Measurements from ENCODE around the gene FAHD1.

FAHD1 gene

DNA sequence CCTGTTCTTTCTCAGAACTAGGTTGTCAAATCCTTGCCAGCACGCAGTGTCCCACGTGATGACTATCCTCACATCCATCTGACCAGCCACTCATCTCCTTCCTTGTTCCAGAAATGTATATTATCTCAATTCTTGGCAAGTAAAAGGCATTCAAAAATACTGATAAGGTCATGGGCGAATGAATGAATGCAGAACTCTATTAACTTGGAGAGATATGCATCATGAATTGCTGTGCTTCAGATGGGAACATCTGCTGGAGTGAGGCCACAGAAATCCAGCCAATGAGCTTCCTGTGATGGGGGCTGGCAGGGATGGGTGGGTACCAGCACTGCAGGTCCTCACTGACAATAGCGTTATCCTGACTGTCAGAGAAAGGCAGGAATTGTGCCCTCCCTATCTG is 19.0 kb downstream of the FAHD1 start:
- ATAC-seq (no peak), DNase-seq (ENCODE audit: low spot score in 2 of 2) (no peak)
- H3K4me3 Mint-ChIP-seq = no peak overlapping the region
- no peaks in the 10 kb centered on the region for H3K9me3 Mint-ChIP-seq
- H3K27ac Mint-ChIP-seq = no peak overlapping the region
- H3K36me3 Mint-ChIP-seq = no peaks in the 10 kb centered on the region
- no peaks in the 10 kb centered on the region for H3K4me1 Mint-ChIP-seq

DNA sequence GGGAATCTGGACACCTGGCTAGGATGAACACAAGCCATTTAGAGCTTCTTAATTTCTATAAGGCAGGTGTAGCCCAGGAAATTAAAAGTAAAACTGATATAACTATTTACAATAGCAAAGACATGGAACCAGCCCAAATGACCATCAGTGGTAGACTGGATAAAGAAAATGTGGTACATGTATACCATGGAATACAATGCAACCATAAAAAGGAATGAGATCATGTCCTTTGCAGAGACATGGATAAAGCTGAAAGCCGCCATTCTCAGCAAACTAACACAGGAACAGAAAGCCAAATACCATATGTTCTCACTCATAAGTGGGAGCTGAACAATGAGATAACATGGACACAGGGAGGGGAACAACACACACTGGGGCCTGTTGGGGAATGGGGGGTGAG is 19.4 kb downstream of the FAHD1 start:
- H3K27ac Mint-ChIP-seq = no peak overlapping the region
- ATAC-seq = no peak
- no peak for DNase-seq (ENCODE audit: low spot score in 2 of 2)
- no peaks in the 10 kb centered on the region for H3K9me3 Mint-ChIP-seq
- H3K4me3 Mint-ChIP-seq = no peak overlapping the region
- H3K4me1 Mint-ChIP-seq = no peaks in the 10 kb centered on the region
- H3K36me3 Mint-ChIP-seq = no peaks in the 10 kb centered on the region

DNA sequence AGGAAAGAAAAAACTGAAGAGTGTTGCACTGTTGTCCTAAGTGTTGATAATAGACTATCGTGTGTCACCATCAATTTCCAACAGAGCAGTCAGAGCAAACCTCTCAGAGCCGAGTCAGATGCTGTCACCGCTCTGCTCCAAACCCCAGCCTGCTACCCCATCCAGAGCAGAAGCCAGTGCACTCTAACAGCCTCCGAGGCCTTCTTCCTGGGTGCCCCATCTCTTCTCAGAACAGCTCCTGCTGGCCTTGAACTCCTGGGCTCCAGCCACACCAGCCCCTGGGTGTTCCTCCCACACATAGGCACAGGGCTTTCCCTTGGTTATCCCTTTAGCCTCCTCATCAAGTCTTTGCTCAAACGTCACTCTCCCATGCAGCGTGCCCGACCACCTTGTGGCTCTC is 24.0 kb downstream of the FAHD1 start:
- ATAC-seq (no peak), DNase-seq (ENCODE audit: low spot score in 2 of 2) (no peak)
- Mint-ChIP-seq H3K27ac (no peak overlapping the region), H3K4me1 (peaks cover 15% of the 10 kb centered on the region), H3K9me3 (no peaks in the 10 kb centered on the region), H3K36me3 (no peaks in the 10 kb centered on the region), H3K4me3 (no peak overlapping the region)

GRCh38 chr16:1851793-1852192 is 24.8 kb downstream of the FAHD1 start:
- ATAC-seq = no peak
- H3K27ac Mint-ChIP-seq = no peak overlapping the region
- H3K4me1 Mint-ChIP-seq = peaks cover 16% of the 10 kb centered on the region
- no peak overlapping the region for H3K4me3 Mint-ChIP-seq
- H3K36me3 Mint-ChIP-seq = no peaks in the 10 kb centered on the region
- no peaks in the 10 kb centered on the region for H3K9me3 Mint-ChIP-seq
- DNase-seq (ENCODE audit: low spot score in 2 of 2) = no peak

GRCh38 chr16:1857433-1858097 is 30.6 kb downstream of the FAHD1 start:
- no peak overlapping the region for H3K27ac Mint-ChIP-seq
- no peak for DNase-seq (ENCODE audit: low spot score in 2 of 2)
- H3K9me3 Mint-ChIP-seq = no peaks in the 10 kb centered on the region
- no peak overlapping the region for H3K4me3 Mint-ChIP-seq
- ATAC-seq = no peak
- H3K36me3 Mint-ChIP-seq = no peaks in the 10 kb centered on the region
- H3K4me1 Mint-ChIP-seq = peaks cover 21% of the 10 kb centered on the region

GRCh38 chr16:1858189-1858865 is 31.3 kb downstream of the FAHD1 start:
- Mint-ChIP-seq H3K4me3 (no peak overlapping the region), H3K36me3 (no peaks in the 10 kb centered on the region), H3K27ac (no peak overlapping the region), H3K9me3 (no peaks in the 10 kb centered on the region), H3K4me1 (peaks cover 21% of the 10 kb centered on the region)
- ATAC-seq (no peak), DNase-seq (ENCODE audit: low spot score in 2 of 2) (no peak)

DNA sequence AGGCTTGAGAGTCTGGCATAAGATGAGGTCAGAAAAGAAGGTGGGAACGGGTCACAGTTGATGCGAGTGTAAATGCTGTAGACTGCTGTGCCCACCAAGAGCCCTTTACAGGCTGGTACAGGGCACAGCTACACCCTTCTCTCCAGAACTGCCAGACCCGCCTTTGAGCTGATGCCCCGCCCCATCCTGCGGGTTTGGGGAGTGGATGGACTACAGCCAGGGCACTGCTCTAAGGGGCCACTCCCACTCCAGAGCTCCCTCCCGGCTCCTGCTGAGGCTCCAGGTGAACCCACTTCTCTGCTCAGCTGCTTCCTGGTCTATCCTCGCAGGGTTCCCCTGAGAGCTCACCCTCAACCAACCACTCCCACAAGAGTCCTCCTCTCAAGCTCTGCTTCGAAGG is 32.6 kb downstream of the FAHD1 start:
- Mint-ChIP-seq H3K36me3 (no peaks in the 10 kb centered on the region), H3K4me3 (no peak overlapping the region), H3K4me1 (peaks cover 19% of the 10 kb centered on the region), H3K9me3 (no peaks in the 10 kb centered on the region), H3K27ac (no peak overlapping the region)
- DNase-seq (ENCODE audit: low spot score in 2 of 2) (no peak), ATAC-seq (no peak)

- Mint-ChIP-seq H3K4me1 (peaks cover 4% of the 10 kb centered on the region), H3K9me3 (no peaks in the 10 kb centered on the region), H3K4me3 (no peak overlapping the region), H3K36me3 (no peaks in the 10 kb centered on the region), H3K27ac (no peak overlapping the region)
- peak; percentile 65 for ATAC-seq
- no peak for DNase-seq (ENCODE audit: low spot score in 2 of 2)
Measured at GRCh38 chr16:1861730-1862129, 34.7 kb downstream of the FAHD1 start.

DNA sequence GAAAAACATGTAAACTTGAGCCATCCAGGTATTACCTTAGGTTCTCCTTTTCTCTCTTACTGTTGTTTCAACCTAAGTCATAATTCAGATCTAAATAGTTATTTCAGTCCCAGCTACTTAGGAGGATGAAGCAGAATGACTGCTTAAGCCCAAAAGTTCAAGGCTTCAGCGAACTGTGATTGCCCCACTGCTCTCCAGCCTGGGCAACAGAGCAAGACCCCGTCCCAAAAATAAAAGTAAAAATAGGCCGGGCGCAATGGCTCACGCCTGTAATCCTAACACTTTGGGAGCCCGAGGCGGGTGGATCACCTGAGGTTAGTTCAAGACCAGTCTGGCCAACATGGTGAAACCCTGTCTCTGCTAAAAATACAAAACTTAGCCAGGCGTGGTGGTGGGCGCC is 35.4 kb downstream of the FAHD1 start:
- ATAC-seq (no peak), DNase-seq (ENCODE audit: low spot score in 2 of 2) (no peak)
- no peak overlapping the region for H3K27ac Mint-ChIP-seq
- H3K4me3 Mint-ChIP-seq = no peak overlapping the region
- H3K4me1 Mint-ChIP-seq = no peaks in the 10 kb centered on the region
- H3K9me3 Mint-ChIP-seq = no peaks in the 10 kb centered on the region
- no peaks in the 10 kb centered on the region for H3K36me3 Mint-ChIP-seq

DNA sequence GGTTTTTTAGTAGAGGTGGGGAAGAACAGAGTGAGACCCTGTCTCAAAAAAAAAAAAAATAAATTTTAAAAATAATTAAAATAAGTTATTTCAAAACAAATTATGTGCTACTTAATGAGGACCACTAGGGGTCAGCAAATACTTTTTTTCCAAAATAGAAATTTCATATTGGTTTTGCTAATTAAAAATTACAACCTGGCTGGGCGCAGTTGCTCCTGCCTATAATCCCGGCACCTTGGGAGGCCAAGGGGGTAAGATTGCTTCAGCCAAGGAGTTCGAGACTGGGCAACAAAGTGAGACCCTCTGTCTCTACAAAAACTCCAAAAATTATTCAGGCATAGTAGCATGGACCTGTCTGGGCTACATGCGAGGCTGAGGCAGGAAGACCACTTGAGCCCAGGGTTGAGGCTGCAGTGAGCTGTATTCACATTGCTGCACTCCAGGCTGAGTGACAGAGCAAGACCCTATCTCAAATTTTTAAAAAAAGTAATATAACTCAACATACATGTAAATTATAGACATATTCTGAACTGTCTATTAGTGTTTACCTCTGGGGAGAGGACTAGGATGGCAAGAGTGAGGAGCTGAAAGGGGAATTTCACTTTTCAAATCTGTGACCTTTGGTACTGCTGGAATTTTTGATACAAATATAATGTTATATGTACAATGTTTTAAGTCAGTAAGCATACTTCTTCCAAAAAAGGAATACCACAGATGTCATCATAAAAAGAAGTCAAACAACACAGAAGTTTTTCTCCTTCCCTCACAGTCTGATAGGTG is 36.9 kb downstream of the FAHD1 start:
- no peak for DNase-seq (ENCODE audit: low spot score in 2 of 2)
- no peaks in the 10 kb centered on the region for H3K4me1 Mint-ChIP-seq
- no peak overlapping the region for H3K27ac Mint-ChIP-seq
- H3K9me3 Mint-ChIP-seq = no peaks in the 10 kb centered on the region
- H3K36me3 Mint-ChIP-seq = no peaks in the 10 kb centered on the region
- no peak for ATAC-seq
- H3K4me3 Mint-ChIP-seq = no peak overlapping the region

DNA sequence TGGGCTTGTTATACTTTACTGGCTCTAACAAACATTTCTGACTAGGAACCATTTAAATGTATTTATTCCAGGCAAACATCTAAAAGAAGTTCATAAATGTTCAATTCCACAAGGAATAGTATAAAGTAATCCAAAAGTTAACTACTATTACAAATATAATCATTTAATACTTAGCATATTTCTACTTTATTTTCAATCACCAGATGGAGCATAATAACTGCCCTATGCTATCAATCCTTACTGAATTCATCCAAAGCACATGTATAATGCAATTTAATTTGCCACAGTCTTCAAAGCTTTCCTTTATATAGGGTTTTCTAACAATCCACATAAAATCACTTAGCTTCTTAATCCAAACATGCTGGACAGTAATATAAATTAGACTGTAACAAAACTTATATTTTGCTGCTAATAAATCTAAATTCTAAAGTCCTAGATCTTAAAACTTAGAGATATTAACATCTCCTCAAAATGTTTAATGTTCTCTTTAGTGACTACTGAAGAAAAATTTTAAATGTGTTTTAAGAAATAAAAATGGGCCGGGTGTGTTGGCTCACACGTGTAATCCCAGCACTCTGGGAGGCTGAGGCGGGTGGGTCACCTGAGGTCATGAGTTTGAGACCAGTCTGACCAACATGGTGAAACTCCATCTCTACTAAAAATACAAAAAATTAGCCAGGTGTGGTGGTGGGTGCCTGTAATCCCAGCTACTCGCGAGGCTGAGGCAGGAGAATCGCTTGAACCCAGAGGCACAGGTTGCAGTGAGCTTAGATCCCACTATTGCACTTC is 39.1 kb downstream of the FAHD1 start:
- H3K27ac Mint-ChIP-seq = no peak overlapping the region
- ATAC-seq (no peak), DNase-seq (ENCODE audit: low spot score in 2 of 2) (no peak)
- H3K4me1 Mint-ChIP-seq = no peaks in the 10 kb centered on the region
- no peaks in the 10 kb centered on the region for H3K9me3 Mint-ChIP-seq
- no peak overlapping the region for H3K4me3 Mint-ChIP-seq
- no peaks in the 10 kb centered on the region for H3K36me3 Mint-ChIP-seq

DNA sequence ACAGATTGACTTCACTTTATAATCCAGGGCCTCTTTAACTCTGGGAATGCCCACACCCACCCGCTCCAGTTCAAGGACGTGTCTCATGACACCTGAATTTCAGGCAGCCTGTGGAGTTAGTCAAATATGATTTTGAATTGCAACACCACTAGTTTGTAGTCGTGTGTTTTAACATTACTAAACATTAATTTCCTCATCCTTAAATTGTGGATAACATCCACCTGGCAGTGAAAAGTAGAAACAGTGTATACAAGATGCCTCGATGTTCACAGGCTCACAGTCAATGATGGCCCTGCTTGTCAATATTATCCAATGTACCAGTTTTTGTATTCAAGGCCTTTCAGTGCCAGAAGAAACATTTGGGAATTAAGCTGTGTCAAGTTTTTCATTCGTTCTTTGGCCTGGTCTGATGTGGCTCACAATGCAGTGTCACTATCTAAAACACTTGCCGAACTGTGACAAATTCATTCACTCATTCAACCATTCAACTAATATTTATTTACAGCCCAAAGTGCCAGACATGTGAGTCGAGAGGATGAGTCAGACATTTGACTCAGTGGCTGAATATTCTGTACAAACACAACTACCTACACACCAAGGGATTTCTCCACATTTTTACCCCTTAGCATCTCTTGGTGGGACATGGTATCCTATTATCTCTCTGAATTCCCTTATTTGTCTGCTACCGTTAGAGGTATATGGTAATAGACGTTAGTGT is 43.5 kb downstream of the FAHD1 start:
- no peak overlapping the region for H3K4me3 Mint-ChIP-seq
- H3K9me3 Mint-ChIP-seq = no peaks in the 10 kb centered on the region
- H3K36me3 Mint-ChIP-seq = no peaks in the 10 kb centered on the region
- DNase-seq (ENCODE audit: low spot score in 2 of 2) (no peak), ATAC-seq (no peak)
- peaks cover 7% of the 10 kb centered on the region for H3K4me1 Mint-ChIP-seq
- no peak overlapping the region for H3K27ac Mint-ChIP-seq

DNA sequence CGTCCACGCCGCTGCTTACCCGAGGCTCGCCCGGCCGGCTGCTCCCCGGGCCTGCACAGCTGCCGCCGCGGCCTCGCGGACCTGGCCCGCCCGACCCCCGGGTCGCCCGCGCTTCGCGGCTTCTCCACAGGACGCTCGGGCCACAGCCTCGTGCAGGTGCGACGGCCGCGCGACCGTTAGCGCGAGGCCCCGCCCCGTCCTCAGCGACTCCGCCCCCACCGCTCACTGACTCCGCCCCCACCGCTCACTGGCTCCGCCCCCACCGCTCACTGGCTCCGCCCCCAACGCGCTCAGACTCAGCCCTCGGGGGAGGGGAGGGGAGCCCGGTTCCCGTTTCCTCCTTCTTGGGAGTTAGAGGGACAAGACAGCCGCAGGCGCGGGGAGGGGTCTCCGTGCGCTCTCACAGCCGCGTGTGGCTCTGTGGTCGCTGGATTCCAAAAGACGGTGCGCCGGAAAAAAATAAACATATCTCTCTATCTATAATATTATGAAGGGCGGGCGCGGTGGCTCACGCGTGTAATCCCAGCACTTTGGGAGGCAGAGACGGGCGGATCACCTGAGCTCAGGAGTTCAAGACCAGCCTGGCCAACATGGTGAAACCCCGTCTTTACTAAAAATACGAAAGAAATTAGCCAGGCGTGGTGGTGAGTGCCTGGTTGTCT is 45.1 kb downstream of the FAHD1 start, which contains the start of gene MEIOB:
Gene MEIOB, minus strand, starts transcription at position 191 of the 662 bp plus-strand sequence. CDS start 3,989 bp downstream, outside the sequence.
- peaks cover 7% of the 10 kb centered on the region for H3K4me1 Mint-ChIP-seq
- peak; percentile 15 to 56 for DNase-seq (ENCODE audit: low spot score in 2 of 2)
- no peaks in the 10 kb centered on the region for H3K36me3 Mint-ChIP-seq
- no peaks in the 10 kb centered on the region for H3K9me3 Mint-ChIP-seq
- H3K4me3 Mint-ChIP-seq = peak within 1 kb of the TSS; percentile 51
- H3K27ac Mint-ChIP-seq = no peak within 1 kb of the TSS
- ATAC-seq = no peak

GRCh38 chr16:1874854-1875253 is 47.8 kb downstream of the FAHD1 start:
- Mint-ChIP-seq H3K4me3 (no peak overlapping the region), H3K9me3 (no peaks in the 10 kb centered on the region), H3K36me3 (no peaks in the 10 kb centered on the region), H3K4me1 (peaks cover 7% of the 10 kb centered on the region), H3K27ac (no peak overlapping the region)
- DNase-seq (ENCODE audit: low spot score in 2 of 2) (no peak), ATAC-seq (no peak)
